Activated T-cell treated with anti-CD3 and anti-CD28 coated beads for 24 hours (primary cell): ENCODE data around the gene ZBTB18.
"Not testable (repeated sequence)": the region's sequence is repeated elsewhere in the genome, so short reads cannot be mapped to it uniquely, and the experiment has no call there.

ENCODE experiments used
- DNase-seq: peaks from one replicate; pipeline ENCODE4 v3.0.0-alpha.2; 2020; ENCODE audit warnings: low read depth

The ZBTB18 gene

GRCh38 chr1:244042293-244042692 is 8.8 kb upstream of the ZBTB18 start:
- no peak for DNase-seq

GRCh38 chr1:244044423-244044822 is 6.7 kb upstream of the ZBTB18 start:
- no peak for DNase-seq

- not testable (repeated sequence) for DNase-seq
Measured at GRCh38 chr1:244046254-244046653, 4.8 kb upstream of the ZBTB18 start.

GRCh38 chr1:244046907-244047611 is 4.0 kb upstream of the ZBTB18 start:
- DNase-seq, result no peak

- DNase-seq, result no peak
Measured at GRCh38 chr1:244047621-244048255, 3.3 kb upstream of the ZBTB18 start.

GRCh38 chr1:244048256-244049161 is 2.6 kb upstream of the ZBTB18 start:
- DNase-seq, result peak; percentile 96

GRCh38 chr1:244049162-244050013 is 1.7 kb upstream of the ZBTB18 start:
- peak; percentile 26 for DNase-seq

GRCh38 chr1:244050014-244050834 is 859 bp upstream of the ZBTB18 start:
- no peak for DNase-seq

- DNase-seq, result no peak
Measured at GRCh38 chr1:244052016-244052727, 1.1 kb downstream of the ZBTB18 start.

- DNase-seq, result no peak
Measured at GRCh38 chr1:244052728-244053312, 1.7 kb downstream of the ZBTB18 start.

- no peak for DNase-seq
Measured at GRCh38 chr1:244053831-244054230, 2.7 kb downstream of the ZBTB18 start.

- no peak for DNase-seq
Measured at GRCh38 chr1:244054247-244054923, 3.3 kb downstream of the ZBTB18 start.

- no peak for DNase-seq
Measured at GRCh38 chr1:244054924-244055263, 3.8 kb downstream of the ZBTB18 start.

- DNase-seq, result no peak
Measured at GRCh38 chr1:244056577-244056976, 5.5 kb downstream of the ZBTB18 start.

GRCh38 chr1:244057474-244058385 is 6.6 kb downstream of the ZBTB18 start:
- DNase-seq, result no peak

- DNase-seq, result no peak
Measured at GRCh38 chr1:244060117-244060516, 9.0 kb downstream of the ZBTB18 start.

GRCh38 chr1:244060686-244061085 is 9.6 kb downstream of the ZBTB18 start:
- no peak for DNase-seq

- no peak for DNase-seq
Measured at GRCh38 chr1:244062156-244062725, 11.2 kb downstream of the ZBTB18 start.
